K562 (cell line): ENCODE data around the gene CCDC136. TPM values are rescaled to one million over a fixed set of nuclear protein-coding genes. Genes with fewer than 3 reads are reported as not detected.

Experiments
- BRCA1 ChIP-seq, 2 experiments: fragments of 450-650 bp in 1 of 2; sonication (generic) in 1 of 2; formaldehyde crosslinking in 1 of 2; IDR thresholded peaks; 2 replicates each; pipeline versions ENCODE4 v1.5.0 to v1.6.1; 2017 to 2020; ENCODE audit warnings: mild to moderate bottlenecking in 1 of 2, missing genetic modification reagents in 1 of 2
- EP400 ChIP-seq: fragments of 450-650 bp; IDR thresholded peaks from 2 replicates; pipeline ENCODE4 v1.6.1; 2017; ENCODE audit warnings: antibody characterized with exemption, mild to moderate bottlenecking, moderate library complexity
- ID3 ChIP-seq, 2 experiments: fragments of 250-450 bp in 1 of 2; fragments of 450-650 bp in 1 of 2; sonication (Bioruptor Pico) in 1 of 2; IDR thresholded peaks; 2 replicates each; pipeline versions ENCODE4 v1.6.1 to v1.8.0; 2016 to 2021; ENCODE audit warnings: mild to moderate bottlenecking in 2 of 2, moderate library complexity in 2 of 2, missing compliant biosample characterization in 1 of 2, missing genetic modification characterization in 1 of 2
- MAFK ChIP-seq: IDR thresholded peaks from 2 replicates; pipeline ENCODE4 v1.6.1; 2011; ENCODE audit warnings: low read length, improper control_type of control experiment
- MEF2A ChIP-seq: IDR thresholded peaks from 2 replicates; pipeline ENCODE4 v1.6.1; 2011; ENCODE audit warnings: low read depth, mild to moderate bottlenecking, low read length, moderate library complexity; ENCODE audit not compliant: control insufficient read depth
- MYBL2 ChIP-seq, 2 experiments: fragments of 450-650 bp in 1 of 2; sonication (generic) in 1 of 2; formaldehyde crosslinking in 1 of 2; IDR thresholded peaks; 2 replicates each; pipeline versions ENCODE4 v1.6.1 to v1.8.1; 2017 to 2022; ENCODE audit warnings: borderline replicate concordance in 1 of 2, inconsistent platforms in 1 of 2, low read depth in 1 of 2, mild to moderate bottlenecking in 1 of 2, missing genetic modification reagents in 1 of 2, moderate library complexity in 1 of 2
- PHB2 ChIP-seq: fragments of 450-650 bp; IDR thresholded peaks from 2 replicates; pipeline ENCODE4 v1.6.1; 2017; ENCODE audit warnings: low read depth
- TFE3 ChIP-seq: fragments of 450-650 bp; formaldehyde crosslinking; IDR thresholded peaks from 2 replicates; pipeline ENCODE4 v1.4.0; 2020; ENCODE audit warnings: mild to moderate bottlenecking, mixed read lengths
- ZMIZ1 ChIP-seq, 2 experiments: fragments of 150-350 bp in 1 of 2; IDR thresholded peaks; 2 replicates each; pipeline ENCODE4 v1.6.1; 2012 to 2016; ENCODE audit warnings: low read depth in 2 of 2, low read length in 2 of 2, mild to moderate bottlenecking in 1 of 2, moderate library complexity in 1 of 2
- ZNF384 ChIP-seq: IDR thresholded peaks from 2 replicates; pipeline ENCODE4 v1.6.1; 2012; ENCODE audit warnings: low read depth, low read length, improper control_type of control experiment
- polyA plus RNA-seq, 8 experiments: library from polyadenylated mRNA; depleted of rRNA in 4 of 8; stranded (reverse) in 5 of 8; unstranded in 3 of 8; fragments of >200 nt; fragmentation: Nextera tagmentation in 2 of 8; fragmentation: Illumina TruSeq in 1 of 8; extraction: Ambion mirVana in 2 of 8; extraction: Trizol in 1 of 8; gene quantifications; 2 replicates each; pipeline versions ENCODE4 v1.2.1 to v1.2.3, GENCODE V29; 2011 to 2014; ENCODE audit warnings: inconsistent platforms in 1 of 8, missing spikeins in 1 of 8
- total RNA-seq, 7 experiments: library from RNA; depleted of rRNA in 6 of 7; stranded (reverse); fragments of >200 nt in 6 of 7; fragmentation: Illumina TruSeq in 2 of 7; extraction: Trizol in 2 of 7; gene quantifications; 2 replicates each; pipeline versions ENCODE4 v1.2.1 to v1.2.3, GENCODE V29; 2011 to 2021; ENCODE audit warnings: low replicate concordance in 1 of 7
- TF ChIP-seq, protein P1 (sequence below): fragments of 250-450 bp; sonication (Bioruptor Pico); IDR thresholded peaks from 2 replicates; pipeline ENCODE4 v1.5.0; 2022; ENCODE audit warnings: mild to moderate bottlenecking
- TF ChIP-seq, protein P2 (sequence below): sonication (generic); formaldehyde crosslinking; IDR thresholded peaks from 2 replicates; pipeline ENCODE4 v1.8.1; 2023; ENCODE audit warnings: mild to moderate bottlenecking, missing genetic modification reagents, moderate library complexity
- TF ChIP-seq, protein P3 (sequence below): fragments of 250-450 bp; sonication (Bioruptor Pico); IDR thresholded peaks from 2 replicates; pipeline ENCODE4 v1.5.0; 2020; ENCODE audit warnings: mild to moderate bottlenecking

CCDC136 gene
- total and polyA plus RNA-seq, 9 of the 15 experiments (the other 6 are each of a cell fraction or from before 2014, with no cell fraction given), result 2.4 to 40.8 (median 26.5) TPM

GRCh38 chr7:128831994-128832879 lies 40.5 kb downstream of the CCDC136 start (continued):
- TF ChIP-seq, protein P1, sequence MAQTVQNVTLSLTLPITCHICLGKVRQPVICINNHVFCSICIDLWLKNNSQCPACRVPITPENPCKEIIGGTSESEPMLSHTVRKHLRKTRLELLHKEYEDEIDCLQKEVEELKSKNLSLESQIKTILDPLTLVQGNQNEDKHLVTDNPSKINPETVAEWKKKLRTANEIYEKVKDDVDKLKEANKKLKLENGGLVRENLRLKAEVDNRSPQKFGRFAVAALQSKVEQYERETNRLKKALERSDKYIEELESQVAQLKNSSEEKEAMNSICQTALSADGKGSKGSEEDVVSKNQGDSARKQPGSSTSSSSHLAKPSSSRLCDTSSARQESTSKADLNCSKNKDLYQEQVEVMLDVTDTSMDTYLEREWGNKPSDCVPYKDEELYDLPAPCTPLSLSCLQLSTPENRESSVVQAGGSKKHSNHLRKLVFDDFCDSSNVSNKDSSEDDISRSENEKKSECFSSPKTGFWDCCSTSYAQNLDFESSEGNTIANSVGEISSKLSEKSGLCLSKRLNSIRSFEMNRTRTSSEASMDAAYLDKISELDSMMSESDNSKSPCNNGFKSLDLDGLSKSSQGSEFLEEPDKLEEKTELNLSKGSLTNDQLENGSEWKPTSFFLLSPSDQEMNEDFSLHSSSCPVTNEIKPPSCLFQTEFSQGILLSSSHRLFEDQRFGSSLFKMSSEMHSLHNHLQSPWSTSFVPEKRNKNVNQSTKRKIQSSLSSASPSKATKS (CRISPR knock-in tag), result no peak
- TF ChIP-seq MYBL2 (IDR thresholded peaks at IDR 0.05; ENCODE audit: low read depth) (no peak), MYBL2 (CRISPR knock-in tag; IDR thresholded peaks at IDR 0.05; ENCODE audit: borderline replicate concordance) (no peak), ZNF384 (no peak), ID3 (CRISPR knock-in tag; IDR thresholded peaks at IDR 0.05) (no peak), ID3 (tag; IDR thresholded peaks at IDR 0.05) (0 out of 2 replicates have a peak, but pooled peaks have one; percentile 50), MEF2A (0 out of 2 replicates have a peak, but pooled peaks have one; percentile 38), TFE3 (CRISPR knock-in tag) (no peak), PHB2 (no peak; the same call in 1 of the 2 replicates), BRCA1 (IDR thresholded peaks at IDR 0.05) (no peak), BRCA1 (CRISPR knock-in tag; IDR thresholded peaks at IDR 0.05) (no peak), MAFK (0 out of 2 replicates have a peak, but pooled peaks have one; percentile 14), EP400 (peak; percentile 65), ZMIZ1 (IDR thresholded peaks at IDR 0.05; ENCODE audit: low read depth in 2 of 2, low read length in 2 of 2) (peak in 1 of 2 experiments; percentile 48; a peak in 1 of 4 replicates)
- TF ChIP-seq, protein P2, sequence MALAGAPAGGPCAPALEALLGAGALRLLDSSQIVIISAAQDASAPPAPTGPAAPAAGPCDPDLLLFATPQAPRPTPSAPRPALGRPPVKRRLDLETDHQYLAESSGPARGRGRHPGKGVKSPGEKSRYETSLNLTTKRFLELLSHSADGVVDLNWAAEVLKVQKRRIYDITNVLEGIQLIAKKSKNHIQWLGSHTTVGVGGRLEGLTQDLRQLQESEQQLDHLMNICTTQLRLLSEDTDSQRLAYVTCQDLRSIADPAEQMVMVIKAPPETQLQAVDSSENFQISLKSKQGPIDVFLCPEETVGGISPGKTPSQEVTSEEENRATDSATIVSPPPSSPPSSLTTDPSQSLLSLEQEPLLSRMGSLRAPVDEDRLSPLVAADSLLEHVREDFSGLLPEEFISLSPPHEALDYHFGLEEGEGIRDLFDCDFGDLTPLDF (CRISPR knock-in tag), result no peak
- TF ChIP-seq, protein P3, sequence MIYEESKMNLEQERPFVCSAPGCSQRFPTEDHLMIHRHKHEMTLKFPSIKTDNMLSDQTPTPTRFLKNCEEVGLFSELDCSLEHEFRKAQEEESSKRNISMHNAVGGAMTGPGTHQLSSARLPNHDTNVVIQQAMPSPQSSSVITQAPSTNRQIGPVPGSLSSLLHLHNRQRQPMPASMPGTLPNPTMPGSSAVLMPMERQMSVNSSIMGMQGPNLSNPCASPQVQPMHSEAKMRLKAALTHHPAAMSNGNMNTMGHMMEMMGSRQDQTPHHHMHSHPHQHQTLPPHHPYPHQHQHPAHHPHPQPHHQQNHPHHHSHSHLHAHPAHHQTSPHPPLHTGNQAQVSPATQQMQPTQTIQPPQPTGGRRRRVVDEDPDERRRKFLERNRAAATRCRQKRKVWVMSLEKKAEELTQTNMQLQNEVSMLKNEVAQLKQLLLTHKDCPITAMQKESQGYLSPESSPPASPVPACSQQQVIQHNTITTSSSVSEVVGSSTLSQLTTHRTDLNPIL (CRISPR knock-in tag), result no peak
